Stimulated activated CD4-positive, alpha-beta T cell treated with anti-CD3 and anti-CD28 coated beads, Interleukin-4, amount 100 ng/mL, for 48 hours (primary cell): ENCODE results near the gene TFB2M.

Experiments
- DNase-seq, 2 donors: peaks; one replicate each; pipeline ENCODE4 v3.0.0-alpha.2; 2020; ENCODE audit warnings: low read depth in 2 of 2

TFB2M gene

GRCh38 chr1:246513619-246514343, 52.3 kb downstream of the TFB2M start:
- DNase-seq: no peak

- no peak for DNase-seq
These were observed 53.0 kb downstream of the TFB2M start for GRCh38 chr1:246513041-246513440.

GRCh38 chr1:246512635-246513034, 53.4 kb downstream of the TFB2M start:
- no peak for DNase-seq

- DNase-seq: no peak
These were observed 53.8 kb downstream of the TFB2M start for GRCh38 chr1:246512230-246512629.

GRCh38 chr1:246511203-246511602, 54.9 kb downstream of the TFB2M start:
- DNase-seq: no peak

GRCh38 chr1:246510147-246511030, 55.7 kb downstream of the TFB2M start:
- no peak for DNase-seq

- DNase-seq: no peak
These were observed 57.0 kb downstream of the TFB2M start for GRCh38 chr1:246508897-246509688.

GRCh38 chr1:246506674-246507481, 59.2 kb downstream of the TFB2M start, which contains the start of gene SMYD3:
SMYD3 (minus strand) TSS chr1:246507279.
- peak; percentile 50 to 72 for DNase-seq

- DNase-seq: no peak
These were observed 59.7 kb downstream of the TFB2M start for GRCh38 chr1:246506367-246506673.

GRCh38 chr1:246503341-246503740, 62.7 kb downstream of the TFB2M start:
- no peak for DNase-seq

- no peak for DNase-seq
These were observed 68.6 kb downstream of the TFB2M start for GRCh38 chr1:246497331-246497915.

GRCh38 chr1:246492611-246493245, 73.3 kb downstream of the TFB2M start:
- DNase-seq: peak; percentile 26 to 38

- DNase-seq: no peak
These were observed 74.5 kb downstream of the TFB2M start for GRCh38 chr1:246491551-246492053.
